ENCODE measurements around the gene CDH13. TPM values are rescaled to one million over a fixed set of nuclear protein-coding genes. Genes with fewer than 3 reads are reported as not detected.

CDH13 gene
- total and polyA plus RNA-seq, 9 of the 15 experiments (the other 6 are each of a cell fraction or from before 2014, with no cell fraction given) = 0.03 TPM; not detected in 8

DNA sequence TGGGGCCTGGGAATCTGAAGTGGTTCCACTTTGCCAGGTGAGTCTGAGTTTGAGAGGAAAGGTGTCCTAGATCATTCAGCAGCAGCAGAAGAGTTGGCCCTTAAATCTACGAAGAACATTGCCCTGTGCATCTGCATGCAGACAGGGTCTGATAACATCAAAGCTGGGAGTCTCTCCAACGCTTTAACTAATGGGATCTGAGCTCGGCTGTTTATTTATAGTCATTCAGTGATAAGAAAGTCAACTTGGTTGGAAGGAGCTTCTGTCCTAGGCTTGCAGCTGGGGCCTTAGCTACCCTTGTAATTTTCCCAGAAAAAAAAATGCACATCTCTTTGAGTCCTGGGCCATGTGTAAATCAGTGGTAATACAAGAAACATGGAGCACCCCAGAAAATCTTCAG, 763.0 kb downstream of the CDH13 start:
- no peak for TF ChIP-seq KLF10 (CRISPR knock-in tag; IDR thresholded peaks at IDR 0.05)
- TF ChIP-seq, protein P1, sequence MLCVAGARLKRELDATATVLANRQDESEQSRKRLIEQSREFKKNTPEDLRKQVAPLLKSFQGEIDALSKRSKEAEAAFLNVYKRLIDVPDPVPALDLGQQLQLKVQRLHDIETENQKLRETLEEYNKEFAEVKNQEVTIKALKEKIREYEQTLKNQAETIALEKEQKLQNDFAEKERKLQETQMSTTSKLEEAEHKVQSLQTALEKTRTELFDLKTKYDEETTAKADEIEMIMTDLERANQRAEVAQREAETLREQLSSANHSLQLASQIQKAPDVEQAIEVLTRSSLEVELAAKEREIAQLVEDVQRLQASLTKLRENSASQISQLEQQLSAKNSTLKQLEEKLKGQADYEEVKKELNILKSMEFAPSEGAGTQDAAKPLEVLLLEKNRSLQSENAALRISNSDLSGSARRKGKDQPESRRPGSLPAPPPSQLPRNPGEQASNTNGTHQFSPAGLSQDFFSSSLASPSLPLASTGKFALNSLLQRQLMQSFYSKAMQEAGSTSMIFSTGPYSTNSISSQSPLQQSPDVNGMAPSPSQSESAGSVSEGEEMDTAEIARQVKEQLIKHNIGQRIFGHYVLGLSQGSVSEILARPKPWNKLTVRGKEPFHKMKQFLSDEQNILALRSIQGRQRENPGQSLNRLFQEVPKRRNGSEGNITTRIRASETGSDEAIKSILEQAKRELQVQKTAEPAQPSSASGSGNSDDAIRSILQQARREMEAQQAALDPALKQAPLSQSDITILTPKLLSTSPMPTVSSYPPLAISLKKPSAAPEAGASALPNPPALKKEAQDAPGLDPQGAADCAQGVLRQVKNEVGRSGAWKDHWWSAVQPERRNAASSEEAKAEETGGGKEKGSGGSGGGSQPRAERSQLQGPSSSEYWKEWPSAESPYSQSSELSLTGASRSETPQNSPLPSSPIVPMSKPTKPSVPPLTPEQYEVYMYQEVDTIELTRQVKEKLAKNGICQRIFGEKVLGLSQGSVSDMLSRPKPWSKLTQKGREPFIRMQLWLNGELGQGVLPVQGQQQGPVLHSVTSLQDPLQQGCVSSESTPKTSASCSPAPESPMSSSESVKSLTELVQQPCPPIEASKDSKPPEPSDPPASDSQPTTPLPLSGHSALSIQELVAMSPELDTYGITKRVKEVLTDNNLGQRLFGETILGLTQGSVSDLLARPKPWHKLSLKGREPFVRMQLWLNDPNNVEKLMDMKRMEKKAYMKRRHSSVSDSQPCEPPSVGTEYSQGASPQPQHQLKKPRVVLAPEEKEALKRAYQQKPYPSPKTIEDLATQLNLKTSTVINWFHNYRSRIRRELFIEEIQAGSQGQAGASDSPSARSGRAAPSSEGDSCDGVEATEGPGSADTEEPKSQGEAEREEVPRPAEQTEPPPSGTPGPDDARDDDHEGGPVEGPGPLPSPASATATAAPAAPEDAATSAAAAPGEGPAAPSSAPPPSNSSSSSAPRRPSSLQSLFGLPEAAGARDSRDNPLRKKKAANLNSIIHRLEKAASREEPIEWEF (CRISPR knock-in tag; IDR thresholded peaks at IDR 0.05) = no peak
- TF ChIP-seq, protein P2, sequence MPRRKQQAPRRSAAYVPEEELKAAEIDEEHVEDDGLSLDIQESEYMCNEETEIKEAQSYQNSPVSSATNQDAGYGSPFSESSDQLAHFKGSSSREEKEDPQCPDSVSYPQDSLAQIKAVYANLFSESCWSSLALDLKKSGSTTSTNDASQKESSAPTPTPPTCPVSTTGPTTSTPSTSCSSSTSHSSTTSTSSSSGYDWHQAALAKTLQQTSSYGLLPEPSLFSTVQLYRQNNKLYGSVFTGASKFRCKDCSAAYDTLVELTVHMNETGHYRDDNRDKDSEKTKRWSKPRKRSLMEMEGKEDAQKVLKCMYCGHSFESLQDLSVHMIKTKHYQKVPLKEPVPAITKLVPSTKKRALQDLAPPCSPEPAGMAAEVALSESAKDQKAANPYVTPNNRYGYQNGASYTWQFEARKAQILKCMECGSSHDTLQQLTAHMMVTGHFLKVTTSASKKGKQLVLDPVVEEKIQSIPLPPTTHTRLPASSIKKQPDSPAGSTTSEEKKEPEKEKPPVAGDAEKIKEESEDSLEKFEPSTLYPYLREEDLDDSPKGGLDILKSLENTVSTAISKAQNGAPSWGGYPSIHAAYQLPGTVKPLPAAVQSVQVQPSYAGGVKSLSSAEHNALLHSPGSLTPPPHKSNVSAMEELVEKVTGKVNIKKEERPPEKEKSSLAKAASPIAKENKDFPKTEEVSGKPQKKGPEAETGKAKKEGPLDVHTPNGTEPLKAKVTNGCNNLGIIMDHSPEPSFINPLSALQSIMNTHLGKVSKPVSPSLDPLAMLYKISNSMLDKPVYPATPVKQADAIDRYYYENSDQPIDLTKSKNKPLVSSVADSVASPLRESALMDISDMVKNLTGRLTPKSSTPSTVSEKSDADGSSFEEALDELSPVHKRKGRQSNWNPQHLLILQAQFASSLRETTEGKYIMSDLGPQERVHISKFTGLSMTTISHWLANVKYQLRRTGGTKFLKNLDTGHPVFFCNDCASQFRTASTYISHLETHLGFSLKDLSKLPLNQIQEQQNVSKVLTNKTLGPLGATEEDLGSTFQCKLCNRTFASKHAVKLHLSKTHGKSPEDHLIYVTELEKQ (CRISPR knock-in tag; IDR thresholded peaks at IDR 0.05) = no peak
- TF ChIP-seq MYBL2 (IDR thresholded peaks at IDR 0.05; ENCODE audit: low read depth) = no peak
- no peak for TF ChIP-seq MYBL2 (CRISPR knock-in tag; IDR thresholded peaks at IDR 0.05; ENCODE audit: borderline replicate concordance)
- no peak for TF ChIP-seq EP400 (IDR thresholded peaks at IDR 0.05)
- TF ChIP-seq KDM2B (CRISPR knock-in tag; IDR thresholded peaks at IDR 0.05) = no peak
- no peak for TF ChIP-seq POLR2H (tag; IDR thresholded peaks at IDR 0.05; ENCODE audit: low read depth)
- no peak for TF ChIP-seq ZSCAN29 (IDR thresholded peaks at IDR 0.05)
- Histone ChIP-seq H3K9me1 (ENCODE audit: control insufficient read depth, insufficient read depth, low read length) (no peaks in the 10 kb centered on the region), H3K36me3 (ENCODE audit: control insufficient read depth, insufficient read depth, low read length) (no peaks in the 10 kb centered on the region), H3K79me2 (ENCODE audit: control insufficient read depth, insufficient read depth, low read length) (no peaks in the 10 kb centered on the region), H3K4me3 (no peak overlapping the region), H3K27ac (ENCODE audit: extremely low read depth, low read depth, low read length) (no peak overlapping the region), H3K9me3 (replicated peaks; ENCODE audit: control insufficient read depth, insufficient read depth, low read depth, low read length) (no peaks in the 10 kb centered on the region), H4K20me1 (replicated peaks; ENCODE audit: control insufficient read depth, insufficient read depth, low read length) (no peaks in the 10 kb centered on the region), H2AFZ (ENCODE audit: low read depth, low read length) (no peak overlapping the region), H3K27me3 (ENCODE audit: control insufficient read depth in 2 of 2, insufficient read depth in 2 of 2, low read length in 2 of 2) (no peaks in the 10 kb centered on the region), H3K4me1 (replicated peaks in 1 of 2; ENCODE audit: control insufficient read depth in 2 of 2, insufficient read depth in 2 of 2, low read length in 2 of 2) (no peaks in the 10 kb centered on the region), H3K9ac (ENCODE audit: insufficient read depth in 1 of 2, low read depth in 2 of 2, low read length in 2 of 2) (no peak overlapping the region), H3K4me2 (ENCODE audit: insufficient read depth, low read length) (no peak overlapping the region)
- ChIA-PET POLR2A (no interaction called here), CTCF (ENCODE audit: low intra/inter-chr PET ratio) (no interaction called here)
- no TSS peak for BruUV-seq (replicated peaks)
- intact Hi-C loops (cut with micrococcal nuclease) = no loop called here
- 0% methylated on average over 3 of the region's 3 CpGs for WGBS (ENCODE audit: insufficient coverage, low coverage, missing lambda C conversion rate)
- in situ Hi-C loops (cut with MboI) = no loop called here
- FAIRE-seq = no peak
- no peak for DNase-seq (ENCODE audit: extremely low read depth in 1 of 4, low spot score in 3 of 4)
- no peak for ATAC-seq

Data from K562 (cell line).